Activated CD8-positive, alpha-beta memory T cell treated with anti-CD3 and anti-CD28 coated beads for 1 hour (primary cell): Measurements from ENCODE around the gene ORM2.
"Not testable (repeated sequence)": the region's sequence is repeated elsewhere in the genome, so short reads cannot be mapped to it uniquely, and the experiment has no call there.

Source experiments
- DNase-seq, 2 donors: peaks; one replicate each; pipeline ENCODE4 v3.0.0-alpha.2; 2020; ENCODE audit warnings: low read depth in 1 of 2; ENCODE audit errors: extremely low read depth in 1 of 2

The ORM2 gene

DNA sequence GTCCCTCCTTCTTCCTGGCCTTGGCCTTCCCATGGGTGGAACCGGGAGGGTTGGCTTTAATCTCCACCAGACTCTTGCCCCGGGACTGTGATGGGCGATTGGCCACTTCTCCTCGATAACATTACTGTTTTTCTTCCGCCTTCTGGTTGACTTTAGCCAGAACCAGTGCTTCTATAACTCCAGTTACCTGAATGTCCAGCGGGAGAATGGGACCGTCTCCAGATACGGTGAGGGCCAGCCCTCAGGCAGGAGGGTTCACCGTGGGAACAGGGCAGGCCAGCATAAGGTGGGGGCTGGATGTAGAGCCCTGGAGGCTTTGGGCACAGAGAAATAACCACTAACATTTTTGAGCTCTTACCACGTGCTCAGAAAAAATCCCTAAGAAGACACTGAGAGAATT, 967 bp downstream of the ORM2 start:
- DNase-seq = no peak

DNA sequence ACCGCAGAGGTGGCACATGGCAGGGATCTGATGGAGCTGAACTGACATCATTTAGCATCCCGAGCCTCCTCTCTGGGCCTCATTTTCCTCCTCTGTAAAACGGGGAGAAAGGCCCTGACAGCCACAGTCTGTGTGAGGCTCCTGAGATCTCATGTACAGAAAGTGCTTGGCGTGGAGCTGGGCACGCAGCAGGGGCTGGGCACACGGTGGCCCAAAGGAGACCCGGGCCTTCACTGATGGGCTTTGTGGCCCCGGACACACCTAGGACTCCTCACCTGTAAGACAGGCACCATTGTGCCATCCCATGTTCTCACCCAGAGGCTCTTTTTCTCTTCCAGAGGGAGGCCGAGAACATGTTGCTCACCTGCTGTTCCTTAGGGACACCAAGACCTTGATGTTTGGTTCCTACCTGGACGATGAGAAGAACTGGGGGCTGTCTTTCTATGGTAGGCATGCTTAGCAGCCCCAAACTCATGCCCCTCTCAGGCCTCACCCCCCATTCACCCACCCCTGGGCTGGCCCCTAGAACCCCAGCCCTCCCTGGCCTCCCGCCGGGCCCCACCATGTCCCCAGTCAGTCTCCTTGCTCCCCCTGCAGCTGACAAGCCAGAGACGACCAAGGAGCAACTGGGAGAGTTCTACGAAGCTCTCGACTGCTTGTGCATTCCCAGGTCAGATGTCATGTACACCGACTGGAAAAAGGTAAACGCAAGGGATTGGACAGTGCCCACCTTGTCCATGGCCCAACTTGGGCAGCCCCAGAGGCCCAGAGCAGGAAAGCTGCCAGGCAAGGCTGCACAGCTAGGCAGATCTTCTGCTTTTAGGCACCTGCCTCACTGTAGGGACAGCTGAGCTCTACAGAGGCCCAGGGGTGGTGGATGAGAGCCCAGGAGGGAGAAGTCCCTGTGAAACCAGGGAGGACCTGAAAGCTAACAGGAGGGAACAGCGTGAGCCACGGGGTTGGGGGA, 1.8 kb downstream of the ORM2 start:
- DNase-seq = not testable (repeated sequence)

DNA sequence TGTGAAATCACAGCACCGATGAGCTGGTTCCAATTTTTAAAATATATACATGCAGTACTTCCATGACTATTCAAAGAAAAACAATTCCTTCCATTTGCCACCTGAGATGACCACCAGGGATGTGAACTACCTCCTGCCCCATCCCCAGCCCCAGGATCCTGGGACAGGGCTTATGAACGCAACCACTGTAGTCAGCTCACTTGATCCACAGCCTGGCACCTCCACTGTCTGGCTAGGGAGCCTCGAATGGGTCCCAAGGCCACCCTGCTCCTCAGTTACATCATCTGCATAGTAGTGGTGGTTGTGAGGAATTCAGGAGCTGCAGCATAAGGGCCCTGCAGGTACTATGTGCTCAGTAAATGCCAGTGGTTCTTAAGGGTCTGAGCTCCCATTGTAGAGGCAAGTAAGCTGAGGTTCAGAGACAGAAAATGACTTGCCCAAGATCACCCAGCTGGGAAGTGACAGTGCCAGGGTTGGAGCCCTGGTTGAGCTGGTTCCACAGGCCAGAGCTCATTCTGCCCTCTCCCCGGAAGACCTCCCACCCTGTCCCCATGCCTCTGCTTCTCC, 2.9 kb downstream of the ORM2 start:
- not testable (repeated sequence) for DNase-seq

DNA sequence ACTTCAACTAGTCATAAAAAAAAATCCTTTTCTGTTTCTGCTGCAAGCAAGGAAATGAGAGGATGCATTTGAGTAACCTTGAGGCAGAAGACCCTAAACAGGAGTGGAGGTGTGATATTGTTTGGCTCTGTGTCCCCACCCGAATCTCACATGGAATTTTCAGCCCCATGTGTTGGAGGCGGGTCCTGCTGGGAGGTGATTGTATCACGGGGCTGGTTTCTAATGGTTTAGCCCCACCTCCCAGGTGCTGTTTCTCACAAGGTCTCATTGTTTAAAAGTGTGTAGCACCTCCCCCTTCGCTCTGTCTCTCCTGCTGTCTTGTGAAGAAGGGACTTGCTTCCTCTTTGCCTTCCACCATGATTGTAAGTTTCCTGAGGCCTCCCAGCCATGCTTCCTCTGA, 4.0 kb downstream of the ORM2 start:
- DNase-seq = not testable (repeated sequence)

GRCh38 chr9:114334490-114334889, 4.8 kb downstream of the ORM2 start:
- DNase-seq = no peak

- no peak for DNase-seq
Measured at GRCh38 chr9:114335745-114336144, 6.1 kb downstream of the ORM2 start.

DNA sequence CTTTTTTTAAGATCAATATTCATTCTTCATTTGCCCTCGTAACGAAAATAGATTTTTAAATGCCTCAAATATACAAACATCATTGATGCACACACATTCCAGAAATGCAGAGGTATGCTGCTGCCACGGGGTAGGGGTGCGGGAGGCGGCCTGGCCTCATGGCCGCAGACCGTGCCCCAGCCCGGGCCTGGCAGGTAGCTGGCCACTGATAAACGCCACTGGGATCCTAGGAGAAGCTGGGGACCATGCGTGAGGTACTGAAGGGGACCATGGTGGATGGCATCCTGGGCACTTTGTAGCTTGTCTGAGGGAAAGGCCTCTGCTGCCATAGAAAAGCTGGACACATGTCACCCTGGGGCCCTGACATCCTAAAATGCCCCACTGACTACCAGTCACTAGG, 6.5 kb downstream of the ORM2 start:
- DNase-seq = no peak

DNA sequence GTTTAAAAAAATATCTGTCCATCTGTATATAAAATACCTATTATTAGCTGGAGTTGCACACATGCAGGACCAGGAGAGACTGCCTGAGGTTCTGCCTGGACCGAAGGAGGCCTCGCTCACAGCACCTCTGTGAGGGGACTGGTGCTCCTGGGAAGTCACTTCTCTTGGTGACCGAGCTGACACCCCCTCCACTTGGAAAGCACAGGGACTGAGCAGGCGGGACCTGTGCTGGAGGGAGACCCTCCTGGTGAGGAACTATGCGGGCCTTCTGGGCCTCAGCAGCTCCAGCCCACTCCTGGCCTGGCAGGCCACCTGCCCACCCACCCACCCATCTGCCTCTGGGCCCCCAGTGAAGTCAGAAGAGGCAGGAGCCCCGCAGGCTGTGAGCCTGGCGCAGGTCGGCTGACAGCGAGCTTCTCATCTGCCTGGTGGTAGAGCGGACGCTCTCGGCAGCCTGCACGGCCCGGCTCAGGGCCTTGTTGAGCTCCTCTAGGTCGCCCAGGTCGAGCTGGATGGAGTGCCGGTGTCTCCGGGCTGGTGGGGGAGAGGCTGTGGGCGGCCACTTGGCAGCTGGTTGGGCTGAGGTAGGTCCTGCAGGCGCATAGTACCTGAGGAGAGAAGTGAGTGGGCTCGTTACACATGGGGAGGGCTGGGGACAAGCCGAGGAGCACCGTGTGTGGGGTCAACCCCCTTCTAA, 7.2 kb downstream of the ORM2 start:
- DNase-seq = no peak

DNA sequence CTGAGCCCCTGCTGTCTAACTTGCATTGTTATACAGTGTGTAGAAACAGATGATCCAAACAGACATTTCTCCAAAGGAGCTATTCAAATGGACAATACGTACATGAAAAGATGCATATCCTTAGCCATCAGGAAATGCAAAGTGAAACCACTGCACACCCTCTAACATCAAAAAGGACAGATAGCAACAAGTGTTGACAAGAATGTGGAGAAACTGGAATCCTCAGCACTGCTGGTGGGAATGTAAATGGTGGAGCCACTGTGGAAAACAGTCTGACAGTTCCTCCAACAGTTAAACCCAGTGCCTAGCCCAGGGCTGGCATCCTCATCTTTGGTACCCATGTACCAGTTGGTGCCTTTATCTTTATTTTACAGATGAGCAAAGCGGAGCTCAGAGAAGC, 8.5 kb downstream of the ORM2 start:
- no peak for DNase-seq

GRCh38 chr9:114339130-114339908, 9.7 kb downstream of the ORM2 start:
- DNase-seq = peak in 1 of 2 donors; percentile 28

- DNase-seq = no peak
Measured at GRCh38 chr9:114341152-114341830, 11.6 kb downstream of the ORM2 start.

DNA sequence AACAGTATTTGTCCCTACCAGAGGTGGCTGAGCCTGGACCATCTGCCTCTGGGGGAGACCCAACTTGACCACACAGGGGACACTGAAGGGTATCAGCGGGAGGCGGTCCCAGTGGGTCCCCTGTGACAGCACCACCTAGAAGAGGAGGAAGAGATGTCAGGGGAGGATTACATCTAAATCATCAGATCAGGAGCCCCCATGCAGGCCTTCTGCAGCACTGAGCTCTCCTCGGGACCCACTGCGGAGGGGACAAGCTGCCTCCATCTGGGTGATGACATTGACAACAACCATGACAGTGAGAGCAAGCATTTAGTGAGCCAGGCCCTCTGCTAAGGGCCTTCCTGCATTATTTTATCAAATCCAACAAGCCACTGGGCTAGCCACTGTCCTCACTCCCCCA, 12.3 kb downstream of the ORM2 start:
- no peak for DNase-seq

DNA sequence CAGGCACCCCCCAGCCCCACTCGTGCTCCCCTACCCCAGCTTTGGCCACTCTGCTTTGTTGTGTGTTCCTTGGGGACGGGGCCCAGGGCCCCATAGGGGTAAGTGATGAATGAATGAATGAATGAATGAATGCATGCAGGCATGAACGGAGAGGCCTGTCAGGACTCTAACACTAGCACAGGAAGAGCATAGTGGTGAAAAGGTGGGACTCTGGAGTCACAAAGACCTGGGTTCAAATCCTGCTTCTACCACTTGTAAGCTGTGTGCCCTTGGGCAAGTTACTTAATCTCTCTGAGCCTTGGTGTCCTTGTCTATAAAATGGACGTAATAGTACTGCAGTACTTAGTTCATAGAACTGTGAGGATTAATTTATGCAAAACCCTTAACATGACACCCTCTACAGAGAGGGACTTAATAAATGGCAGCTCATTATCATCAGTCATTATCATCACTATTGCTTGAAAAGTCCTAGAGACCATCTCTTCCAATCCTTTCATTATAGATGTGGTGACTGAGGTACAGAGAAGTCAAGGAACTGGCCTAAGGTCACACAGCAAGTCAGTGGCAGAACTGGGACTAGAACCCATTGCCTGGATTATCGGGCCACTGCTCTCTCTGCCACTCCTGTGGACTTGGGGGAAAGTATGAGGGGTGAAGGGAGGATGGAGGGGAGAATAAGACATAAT, 13.2 kb downstream of the ORM2 start:
- no peak for DNase-seq

DNA sequence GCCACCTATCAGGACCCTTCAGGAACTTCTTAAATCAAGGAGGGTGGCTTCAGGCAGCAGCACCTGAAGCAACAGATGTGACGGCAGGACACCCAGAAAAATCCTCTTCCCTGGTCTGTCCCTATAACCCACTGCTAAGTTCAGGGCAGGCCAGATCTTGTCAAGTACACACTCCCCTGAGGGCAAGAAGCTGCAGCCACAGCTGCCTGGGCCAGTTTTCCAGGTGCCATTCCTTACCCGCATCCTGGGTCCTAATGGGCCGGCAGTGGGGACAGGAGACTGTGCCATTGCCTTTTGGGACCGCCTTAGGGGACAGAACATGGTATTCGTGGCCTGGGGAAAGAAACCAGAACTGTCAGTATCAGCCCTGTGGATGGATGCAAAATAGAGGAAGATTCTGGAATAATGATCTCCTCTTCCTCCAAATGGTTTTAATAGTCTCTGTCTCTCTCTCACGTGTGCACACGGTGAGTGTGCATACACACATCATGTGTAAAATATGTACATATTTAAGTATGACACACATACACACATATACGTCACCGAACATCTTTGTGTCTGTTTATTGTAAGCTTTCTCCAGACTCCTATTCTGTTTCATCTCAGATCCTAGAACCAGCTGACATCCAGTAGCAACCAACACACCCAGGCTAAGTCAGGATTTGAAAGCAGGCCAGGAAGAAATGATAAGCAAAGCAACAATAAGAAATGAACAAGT, 14.0 kb downstream of the ORM2 start:
- DNase-seq = no peak

DNA sequence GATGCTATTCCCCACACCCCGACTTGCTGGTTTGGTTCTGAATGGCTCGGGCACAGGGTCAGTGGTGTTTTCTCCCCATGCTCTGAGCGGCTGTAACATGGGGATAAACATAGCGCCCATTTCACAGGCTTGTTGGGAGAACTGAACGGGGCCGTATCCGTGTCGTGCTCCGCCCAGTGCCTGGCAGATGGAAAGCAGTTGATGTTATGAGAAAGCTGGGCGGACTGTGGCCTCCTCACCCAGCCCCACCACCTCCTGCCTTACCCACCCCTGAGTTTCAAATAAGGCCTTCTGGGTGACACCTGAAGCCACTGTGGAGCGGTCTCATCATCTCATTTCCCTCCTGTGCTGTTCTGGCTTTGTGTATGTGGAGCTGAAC, 14.5 kb downstream of the ORM2 start:
- no peak for DNase-seq

GRCh38 chr9:114344692-114345091, 15.0 kb downstream of the ORM2 start:
- DNase-seq = no peak

- no peak for DNase-seq
Measured at GRCh38 chr9:114345493-114346065, 15.9 kb downstream of the ORM2 start.

GRCh38 chr9:114346146-114346545, 16.5 kb downstream of the ORM2 start:
- DNase-seq = no peak

- DNase-seq = no peak
Measured at GRCh38 chr9:114347675-114348074, 18.0 kb downstream of the ORM2 start.
